NCI-H526 treated with DMSO at 0.1 percent for 48 hours (cell line): ENCODE results near the gene OPCML.

Experiments used
- DNase-seq: peaks from one replicate; lab custom pipeline; 2025; lab: John Stamatoyannopoulos, UW

The OPCML gene

GRCh38 chr11:132792341-132793140 is 739.8 kb downstream of the OPCML start:
- DNase-seq: no peak

- DNase-seq: no peak
These were observed 741.3 kb downstream of the OPCML start for GRCh38 chr11:132790971-132791370.

- no peak for DNase-seq
These were observed 741.8 kb downstream of the OPCML start for GRCh38 chr11:132790466-132790865.

- no peak for DNase-seq
These were observed 743.4 kb downstream of the OPCML start for GRCh38 chr11:132788816-132789325.

- DNase-seq: no peak
These were observed 746.4 kb downstream of the OPCML start for GRCh38 chr11:132785878-132786277.

GRCh38 chr11:132784441-132784840 is 747.9 kb downstream of the OPCML start:
- DNase-seq: no peak

- DNase-seq: no peak
These were observed 750.2 kb downstream of the OPCML start for GRCh38 chr11:132782102-132782501.

- DNase-seq: no peak
These were observed 752.3 kb downstream of the OPCML start for GRCh38 chr11:132780046-132780445.

GRCh38 chr11:132779497-132779896 is 752.8 kb downstream of the OPCML start:
- no peak for DNase-seq

GRCh38 chr11:132777067-132777975 is 755.0 kb downstream of the OPCML start:
- no peak for DNase-seq

- DNase-seq: no peak
These were observed 758.5 kb downstream of the OPCML start for GRCh38 chr11:132773751-132774150.

GRCh38 chr11:132772703-132773545 is 759.4 kb downstream of the OPCML start:
- no peak for DNase-seq

GRCh38 chr11:132771746-132772145 is 760.6 kb downstream of the OPCML start:
- no peak for DNase-seq

GRCh38 chr11:132770829-132771530 is 761.3 kb downstream of the OPCML start:
- DNase-seq: no peak

- DNase-seq: no peak
These were observed 768.8 kb downstream of the OPCML start for GRCh38 chr11:132763503-132763902.

GRCh38 chr11:132755934-132756333 is 776.4 kb downstream of the OPCML start:
- no peak for DNase-seq

- no peak for DNase-seq
These were observed 780.6 kb downstream of the OPCML start for GRCh38 chr11:132751516-132752250.

GRCh38 chr11:132746305-132746704 is 786.0 kb downstream of the OPCML start:
- DNase-seq: no peak

- no peak for DNase-seq
These were observed 787.0 kb downstream of the OPCML start for GRCh38 chr11:132745306-132745705.

GRCh38 chr11:132744771-132745170 is 787.5 kb downstream of the OPCML start:
- no peak for DNase-seq

GRCh38 chr11:132743601-132744000 is 788.7 kb downstream of the OPCML start:
- no peak for DNase-seq
